Measurements from ENCODE around the gene CTNNA1.
A peak's percentile ranks its signal among the peaks of the same experiment; 100 is the strongest.
"Not testable (repeated sequence)": the region's sequence is repeated elsewhere in the genome, so short reads cannot be mapped to it uniquely, and the experiment has no call there.

CTNNA1 gene, protein sequence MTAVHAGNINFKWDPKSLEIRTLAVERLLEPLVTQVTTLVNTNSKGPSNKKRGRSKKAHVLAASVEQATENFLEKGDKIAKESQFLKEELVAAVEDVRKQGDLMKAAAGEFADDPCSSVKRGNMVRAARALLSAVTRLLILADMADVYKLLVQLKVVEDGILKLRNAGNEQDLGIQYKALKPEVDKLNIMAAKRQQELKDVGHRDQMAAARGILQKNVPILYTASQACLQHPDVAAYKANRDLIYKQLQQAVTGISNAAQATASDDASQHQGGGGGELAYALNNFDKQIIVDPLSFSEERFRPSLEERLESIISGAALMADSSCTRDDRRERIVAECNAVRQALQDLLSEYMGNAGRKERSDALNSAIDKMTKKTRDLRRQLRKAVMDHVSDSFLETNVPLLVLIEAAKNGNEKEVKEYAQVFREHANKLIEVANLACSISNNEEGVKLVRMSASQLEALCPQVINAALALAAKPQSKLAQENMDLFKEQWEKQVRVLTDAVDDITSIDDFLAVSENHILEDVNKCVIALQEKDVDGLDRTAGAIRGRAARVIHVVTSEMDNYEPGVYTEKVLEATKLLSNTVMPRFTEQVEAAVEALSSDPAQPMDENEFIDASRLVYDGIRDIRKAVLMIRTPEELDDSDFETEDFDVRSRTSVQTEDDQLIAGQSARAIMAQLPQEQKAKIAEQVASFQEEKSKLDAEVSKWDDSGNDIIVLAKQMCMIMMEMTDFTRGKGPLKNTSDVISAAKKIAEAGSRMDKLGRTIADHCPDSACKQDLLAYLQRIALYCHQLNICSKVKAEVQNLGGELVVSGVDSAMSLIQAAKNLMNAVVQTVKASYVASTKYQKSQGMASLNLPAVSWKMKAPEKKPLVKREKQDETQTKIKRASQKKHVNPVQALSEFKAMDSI

DNA sequence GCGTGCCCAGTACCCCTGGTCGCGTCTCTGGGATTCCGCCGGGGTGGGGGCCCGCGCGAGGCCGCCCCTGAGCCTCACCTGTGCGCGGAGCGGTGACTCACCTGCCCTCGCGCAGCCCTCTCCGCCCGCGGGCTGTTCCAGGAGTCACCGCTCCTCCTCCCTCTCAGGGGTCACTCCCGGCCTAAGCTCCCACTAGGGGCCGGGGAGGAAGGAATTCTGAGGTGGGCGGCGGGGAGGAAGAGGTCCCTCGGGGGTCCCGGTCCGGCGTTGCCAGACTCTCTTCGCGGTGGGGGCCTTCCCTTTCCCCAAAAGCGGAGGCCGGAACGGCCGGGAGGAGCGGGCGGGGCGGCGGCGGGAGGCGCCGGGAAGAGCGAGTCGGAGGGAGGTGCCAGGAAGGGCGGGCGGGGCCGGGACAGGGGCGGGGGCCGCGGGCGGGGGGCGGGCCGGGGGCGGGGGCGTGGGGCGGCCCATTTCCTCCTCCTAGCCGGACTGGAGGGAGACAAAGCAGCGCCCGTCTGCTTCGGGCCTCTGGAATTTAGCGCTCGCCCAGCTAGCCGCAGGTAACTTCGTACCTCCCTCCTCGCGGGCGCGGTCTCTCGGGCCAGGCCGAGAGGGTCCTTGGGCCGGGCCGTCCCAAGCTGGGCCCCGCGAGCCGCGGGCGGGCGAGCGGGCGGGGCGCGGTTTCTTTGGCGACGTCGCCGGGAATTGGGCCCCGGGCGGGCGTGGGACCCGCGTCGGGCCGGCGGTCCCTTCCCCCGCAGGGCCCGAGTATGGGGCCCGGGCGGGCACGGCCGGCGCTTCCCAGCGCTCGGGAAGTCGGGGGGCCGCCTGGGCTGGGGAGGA, at the start of gene CTNNA1:
CTNNA1 (plus strand) TSS at position 475 of the 843 bp plus-strand sequence. CDS start 28,500 bp downstream, outside the sequence.
- DNase-seq = peak; percentile 85

GRCh38 chr5:138703777-138704176, 49.4 kb upstream of the CTNNA1 start:
- not testable (repeated sequence) for DNase-seq

DNA sequence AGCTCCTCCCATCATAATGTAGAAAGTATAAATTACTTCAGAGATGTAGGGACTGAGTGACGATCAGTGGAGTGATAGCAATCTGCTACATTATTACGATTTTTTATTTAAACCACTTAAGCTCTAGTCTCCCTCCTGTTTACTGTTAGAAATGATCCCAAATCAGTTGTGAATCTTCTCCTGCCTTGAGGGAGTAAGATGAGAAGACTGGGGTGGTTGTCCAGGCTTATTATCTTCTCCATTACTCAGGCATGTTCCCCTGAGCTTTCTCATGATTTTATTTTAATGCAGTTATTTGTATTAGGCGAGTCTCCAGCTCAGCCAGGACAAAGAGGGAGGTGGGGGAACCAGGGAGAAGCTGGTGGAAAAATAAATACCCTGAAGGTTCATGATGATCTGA, 48.2 kb upstream of the CTNNA1 start:
- no peak for DNase-seq

DNA sequence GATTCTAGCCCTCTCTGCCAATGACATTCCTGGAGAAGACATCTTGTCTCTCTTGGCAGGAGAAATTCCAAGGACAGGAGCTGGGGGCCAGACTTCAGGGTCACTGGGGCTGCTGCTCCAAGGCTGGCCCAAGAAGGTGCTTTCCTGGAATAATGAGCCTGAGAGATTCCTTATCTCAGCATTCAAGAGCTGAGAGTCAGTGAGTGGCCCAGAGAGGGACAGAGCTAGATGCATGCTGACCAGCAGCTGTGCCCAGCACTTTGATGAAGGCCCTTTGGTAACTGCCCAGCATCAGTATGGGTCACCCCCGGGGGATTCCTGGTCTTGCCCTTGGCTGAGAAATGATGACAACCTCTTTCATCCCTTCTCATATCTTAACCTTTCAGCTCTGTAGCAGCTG, 47.7 kb upstream of the CTNNA1 start:
- no peak for DNase-seq

- DNase-seq = no peak
Observed at GRCh38 chr5:138706655-138707480, 46.4 kb upstream of the CTNNA1 start.

DNA sequence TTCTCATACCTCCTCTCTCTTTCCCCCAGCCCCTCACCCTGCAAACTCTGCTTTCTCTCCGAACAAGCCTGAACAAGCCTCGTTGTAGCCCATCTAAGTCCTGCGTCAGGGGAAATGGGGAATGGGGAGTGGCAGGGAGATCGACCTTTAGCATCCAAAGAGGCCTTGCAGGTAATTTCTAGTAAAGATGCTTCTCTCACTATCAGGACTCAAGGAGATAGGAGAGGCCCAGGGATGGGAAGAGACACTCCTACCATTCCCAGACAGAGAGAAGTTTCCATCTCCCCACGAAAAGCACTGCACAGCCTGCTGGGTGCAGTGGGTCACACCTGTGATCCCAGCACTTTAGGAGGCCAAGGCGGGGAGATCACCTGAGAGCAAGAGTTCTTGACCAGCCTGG, 44.4 kb upstream of the CTNNA1 start:
- DNase-seq = no peak

- no peak for DNase-seq
Observed at GRCh38 chr5:138709202-138709601, 44.0 kb upstream of the CTNNA1 start.

DNA sequence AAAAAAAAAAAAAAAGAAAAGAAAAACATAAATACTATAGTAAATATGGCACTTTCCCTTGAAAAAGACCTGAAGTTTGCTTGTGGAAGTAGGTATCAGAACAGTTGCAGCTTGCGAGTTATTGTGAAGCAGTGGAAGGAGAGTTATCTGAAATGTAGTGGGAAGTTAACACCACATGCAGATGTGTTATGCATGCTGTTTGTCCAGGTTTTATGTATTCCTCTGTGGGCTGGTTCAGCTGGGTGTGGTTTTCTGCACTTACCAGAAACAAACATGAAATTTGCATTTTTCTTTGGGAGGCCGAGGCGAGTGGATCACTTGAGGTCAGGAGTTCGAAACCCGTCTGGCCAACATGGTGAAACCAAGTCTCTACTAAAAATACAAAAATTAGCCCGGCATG, 42.1 kb upstream of the CTNNA1 start:
- no peak for DNase-seq

DNA sequence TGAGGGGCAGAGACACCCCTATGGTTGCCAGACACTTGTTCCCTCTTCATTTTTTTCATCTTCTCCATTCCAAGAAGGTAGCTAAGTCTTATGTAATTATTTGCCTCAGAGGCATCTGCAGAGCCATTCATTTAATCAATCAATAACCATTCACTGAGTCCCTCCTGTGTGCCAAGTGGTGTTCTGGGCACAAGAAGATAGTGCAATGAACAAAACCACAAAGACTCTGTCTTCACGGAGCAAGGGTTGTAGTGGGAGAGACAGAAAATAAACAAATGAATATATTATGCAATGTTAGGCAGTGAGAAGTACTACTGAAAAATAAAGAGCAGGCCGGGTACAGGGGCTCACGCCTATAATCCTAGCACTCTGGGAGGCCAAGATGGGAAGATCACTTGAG, 41.4 kb upstream of the CTNNA1 start:
- no peak for DNase-seq

GRCh38 chr5:138712324-138712723, 40.9 kb upstream of the CTNNA1 start:
- no peak for DNase-seq

DNA sequence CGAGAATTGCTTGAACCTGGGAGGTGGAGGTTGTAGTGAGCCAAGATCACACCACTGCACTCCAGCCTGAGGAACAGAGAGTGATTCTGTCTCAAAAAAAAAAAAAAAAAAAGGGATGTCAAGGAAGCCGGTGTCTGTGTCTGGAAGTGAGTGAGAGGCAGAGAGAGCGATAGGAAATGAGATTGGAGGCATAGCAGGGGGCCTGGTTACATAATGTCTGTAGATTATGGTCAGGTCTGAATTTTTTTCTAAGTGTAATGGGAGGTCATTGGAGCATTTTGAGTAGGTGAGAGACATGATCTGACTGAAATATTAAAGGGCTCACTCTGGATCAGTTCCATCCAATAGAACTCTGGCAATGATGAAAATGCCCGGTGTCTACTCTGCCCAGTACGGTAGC, 40.4 kb upstream of the CTNNA1 start:
- DNase-seq = no peak

GRCh38 chr5:138713247-138713646, 40.0 kb upstream of the CTNNA1 start:
- no peak for DNase-seq

DNA sequence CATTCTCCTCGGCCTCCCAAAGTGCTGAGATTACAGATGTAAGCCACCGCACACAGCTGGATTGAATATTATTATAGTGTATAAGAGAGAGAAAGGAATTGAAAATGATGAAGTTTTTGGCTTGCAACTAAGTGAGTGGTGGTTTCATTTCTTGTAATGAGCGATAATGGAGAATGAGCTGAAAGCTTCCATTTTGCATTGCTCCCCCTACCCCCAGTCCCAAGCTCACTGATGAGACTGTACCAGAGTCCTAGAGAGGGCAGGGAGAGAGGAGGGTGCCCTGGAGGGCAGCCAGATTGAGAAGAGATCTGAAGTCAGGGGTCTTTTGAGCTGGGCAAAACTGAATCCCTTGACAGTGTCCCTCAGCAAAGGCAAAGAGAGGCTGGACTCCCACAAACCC, 38.5 kb upstream of the CTNNA1 start:
- no peak for DNase-seq

GRCh38 chr5:138715931-138716432, 37.2 kb upstream of the CTNNA1 start:
- not testable (repeated sequence) for DNase-seq

- DNase-seq = no peak
Observed at GRCh38 chr5:138716456-138716924, 36.7 kb upstream of the CTNNA1 start.

GRCh38 chr5:138717399-138717798, 35.8 kb upstream of the CTNNA1 start:
- no peak for DNase-seq

DNA sequence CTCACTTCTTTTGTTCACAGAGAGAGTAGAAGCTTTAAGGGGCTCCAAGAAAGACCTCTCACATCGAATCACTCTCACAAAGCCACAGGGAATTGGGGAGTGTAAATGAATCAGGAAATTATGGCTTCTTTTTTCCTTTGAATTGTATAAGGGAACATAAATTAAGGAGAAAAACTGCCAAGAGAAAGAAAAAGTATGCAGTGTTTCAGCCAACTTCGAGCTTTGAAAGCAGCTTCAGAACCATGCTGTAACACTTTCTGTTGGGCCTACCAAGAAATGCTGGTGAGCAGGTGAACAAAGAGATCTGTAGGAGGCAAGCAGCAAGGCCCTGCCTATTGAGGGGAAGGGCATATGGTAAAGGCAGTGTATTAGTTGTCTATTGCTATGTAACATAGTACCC, 33.4 kb upstream of the CTNNA1 start:
- DNase-seq = no peak

GRCh38 chr5:138720840-138721239, 32.4 kb upstream of the CTNNA1 start:
- no peak for DNase-seq

DNA sequence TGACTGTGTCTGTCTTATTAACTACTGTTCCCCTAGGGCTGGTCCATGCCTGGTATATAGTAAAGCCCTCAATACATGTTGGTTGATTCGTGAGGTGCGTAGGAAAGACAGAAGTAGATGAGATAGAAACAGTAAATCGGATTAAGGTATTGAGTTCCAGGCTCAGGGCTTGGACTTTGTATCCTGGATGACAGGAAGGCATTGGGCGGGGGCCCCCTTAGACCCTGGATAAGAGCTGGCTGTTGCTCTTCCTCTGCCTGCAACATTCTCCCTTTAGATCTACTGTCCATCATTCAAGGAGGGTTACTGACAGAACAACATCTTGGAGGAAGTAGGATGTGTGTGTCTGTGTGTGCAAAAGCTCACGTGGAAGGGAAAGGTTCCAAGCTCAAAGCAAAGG, 31.2 kb upstream of the CTNNA1 start:
- no peak for DNase-seq

- no peak for DNase-seq
Observed at GRCh38 chr5:138722544-138723177, 30.6 kb upstream of the CTNNA1 start.

GRCh38 chr5:138724470-138725146, 28.6 kb upstream of the CTNNA1 start:
- DNase-seq = no peak
